Coronary artery (tissue), 2 donors: ENCODE results near the gene AP4B1.

ENCODE experiments used
- DNase-seq: peaks from one replicate; pipeline ENCODE4 v3.0.0-alpha.2; 2017; ENCODE audit warnings: low spot score
- H3K27ac ChIP-seq, 2 donors: fragments of 200-600 bp; sonication (generic); one replicate each; pipeline ENCODE4 v1.5.1; 2016 to 2019
- H3K4me3 ChIP-seq: fragments of 200-600 bp; sonication (generic); 2 replicates; pipeline ENCODE4 v1.5.1; 2016; ENCODE audit warnings: mild to moderate bottlenecking, moderate library complexity
- CTCF ChIP-seq: fragments of 200-600 bp; sonication (generic); IDR thresholded peaks from one replicate; pipeline ENCODE4 v1.5.1; 2019; ENCODE audit warnings: antibody characterized with exemption

Gene AP4B1

GRCh38 chr1:113846391-113847035, 58.1 kb downstream of the AP4B1 start:
- no peak for DNase-seq
- TF ChIP-seq CTCF: no peak
- H3K27ac ChIP-seq: no peak overlapping the region
- H3K4me3 ChIP-seq: no peak overlapping the region
